ENCODE results near the gene DCHS2.

GRCh38 chr4:154390324-154390723 is 101.3 kb downstream of the DCHS2 start:
- TF ChIP-seq CTCF (IDR thresholded peaks at IDR 0.05) (no peak), POLR2A (IDR thresholded peaks at IDR 0.05) (no peak)

Measured in tibial nerve (tissue), 3 donors.